PC-3 (cell line): Measurements from ENCODE around the gene TMEM44. TPM values are rescaled to one million over a fixed set of nuclear protein-coding genes. Genes with fewer than 3 reads are reported as not detected.

Source experiments
- ATAC-seq: fragments of 200-7000 bp; cut with Tn5 transposase; 2 replicates; pipeline ENCODE4 v1.9.1; 2020; ENCODE audit warnings: mild to moderate bottlenecking, moderate library complexity
- BruUV-seq: library from RNA; stranded (reverse); fragments of 400-500 nt; replicated peaks from 2 replicates; lab custom pipeline; 2021; lab: Mats Ljungman, UMichigan
- CTCF ChIA-PET: fragments of 300-600 bp; sonication (Branson Sonifier 250); formaldehyde crosslinking; loops from one replicate; lab custom pipeline; 2022; ENCODE audit warnings: antibody characterized with exemption; lab: Charles Lee
- POLR2A ChIA-PET: fragments of 300-600 bp; sonication (Branson Sonifier 250); formaldehyde crosslinking; loops from one replicate; lab custom pipeline; 2022; ENCODE audit warnings: antibody characterized with exemption; ENCODE audit not compliant: unreplicated experiment; lab: Charles Lee
- DNase-seq: peaks from one replicate; pipeline ENCODE4 v3.0.0-alpha.2; 2015
- H2AFZ ChIP-seq: fragments of 300-600 bp; sonication (generic); 2 replicates; pipeline ENCODE4 v1.6.0; 2016; ENCODE audit warnings: antibody characterized with exemption, low read length
- H3F3A ChIP-seq: fragments of 300-600 bp; sonication (generic); one replicate; pipeline ENCODE4 v1.6.0; 2017; ENCODE audit warnings: antibody characterized with exemption, low read length, control low read depth, mild to moderate bottlenecking; ENCODE audit not compliant: unreplicated experiment
- H3K27ac ChIP-seq: fragments of 300-600 bp; sonication (generic); 2 replicates; pipeline ENCODE4 v1.5.1; 2016; ENCODE audit warnings: mild to moderate bottlenecking, low read length
- H3K27me3 ChIP-seq: fragments of 300-600 bp; sonication (generic); 2 replicates; pipeline ENCODE4 v1.6.1; 2016; ENCODE audit warnings: low read length, mixed read lengths
- H3K36me3 ChIP-seq: fragments of 300-600 bp; sonication (generic); 2 replicates; pipeline ENCODE4 v1.6.1; 2016; ENCODE audit warnings: low read depth, mixed run types, low read length, mixed read lengths
- H3K4me1 ChIP-seq: fragments of 300-600 bp; sonication (generic); 2 replicates; pipeline ENCODE4 v1.5.1; 2016; ENCODE audit warnings: low read length; ENCODE audit not compliant: insufficient read depth
- H3K4me2 ChIP-seq: fragments of 300-600 bp; sonication (generic); 2 replicates; pipeline ENCODE4 v1.6.0; 2016; ENCODE audit warnings: low read length
- H3K4me3 ChIP-seq: fragments of 300-600 bp; sonication (generic); 2 replicates; pipeline ENCODE4 v1.5.1; 2016; ENCODE audit warnings: mild to moderate bottlenecking, low read length, mixed read lengths
- H3K79me2 ChIP-seq: fragments of 300-600 bp; sonication (generic); 2 replicates; pipeline ENCODE4 v1.6.1; 2017; ENCODE audit warnings: low read length, mixed read lengths
- H3K9ac ChIP-seq: fragments of 300-600 bp; sonication (generic); 2 replicates; pipeline ENCODE4 v1.6.0; 2016; ENCODE audit warnings: mild to moderate bottlenecking, low read length
- H3K9me2 ChIP-seq: fragments of 300-600 bp; sonication (generic); replicated peaks from 2 replicates; pipeline ENCODE4 v1.6.1; 2016; ENCODE audit warnings: mixed run types, low read length, mixed read lengths
- H3K9me3 ChIP-seq: fragments of 300-600 bp; sonication (generic); 2 replicates; pipeline ENCODE4 v1.6.1; 2016; ENCODE audit warnings: low read length, mixed read lengths
- H4K20me1 ChIP-seq: fragments of 300-600 bp; sonication (generic); 2 replicates; pipeline ENCODE4 v1.6.1; 2016; ENCODE audit warnings: low read length, mixed read lengths
- CTCF ChIP-seq: fragments of 300-600 bp; sonication (generic); conservative IDR thresholded peaks from 2 replicates; pipeline ENCODE4 v1.5.1; 2017; ENCODE audit warnings: antibody characterized with exemption, low read depth, mild to moderate bottlenecking, low read length
- EZH2 ChIP-seq: fragments of 300-600 bp; sonication (generic); IDR thresholded peaks from one replicate; pipeline ENCODE4 v1.6.1; 2017; ENCODE audit warnings: antibody characterized with exemption, mild to moderate bottlenecking, low read length; ENCODE audit not compliant: unreplicated experiment
- EZH2phosphoT487 ChIP-seq: fragments of 300-600 bp; sonication (generic); IDR thresholded peaks from 2 replicates; pipeline ENCODE4 v1.6.1; 2018; ENCODE audit warnings: mild to moderate bottlenecking, antibody characterized with exemption, low read length, borderline replicate concordance
- intact Hi-C: fragments of 100-400 bp; cut with micrococcal nuclease; formaldehyde crosslinking; loops from 2 replicates; pipeline ENCODE4 v1.9.0; 2023
- total RNA-seq: library from RNA; depleted of rRNA; stranded (reverse); fragments of >200 nt; gene quantifications from 2 replicates; pipeline ENCODE4 v1.2.3, GENCODE V29; 2014

TMEM44 gene
- total RNA-seq, 1 experiment from 2014 or later = 16.6 TPM

GRCh38 chr3:194615226-194615625 lies 18.0 kb downstream of the TMEM44 start:
- ATAC-seq = no peak
- H3K36me3 ChIP-seq = no peaks in the 10 kb centered on the region
- no TSS peak for BruUV-seq

GRCh38 chr3:194612221-194612620 lies 21.0 kb downstream of the TMEM44 start:
- Histone ChIP-seq H2AFZ (no peak overlapping the region), H3K9me2 (no peaks in the 10 kb centered on the region), H3K27ac (no peak overlapping the region), H4K20me1 (no peaks in the 10 kb centered on the region), H3K4me1 (no peaks in the 10 kb centered on the region), H3K4me2 (no peak overlapping the region), H3K9ac (no peak overlapping the region), H3K9me3 (no peaks in the 10 kb centered on the region), H3K4me3 (no peak overlapping the region), H3K27me3 (no peaks in the 10 kb centered on the region), H3F3A (no peaks in the 10 kb centered on the region), H3K79me2 (no peaks in the 10 kb centered on the region), H3K36me3 (no peaks in the 10 kb centered on the region)
- POLR2A ChIA-PET = no interaction called here
- DNase-seq (no peak), ATAC-seq (no peak)
- intact Hi-C loops = no loop called here
- BruUV-seq = no TSS peak
- CTCF ChIA-PET = no interaction called here
- TF ChIP-seq EZH2phosphoT487 = no peak
- TF ChIP-seq EZH2 = no peak
- TF ChIP-seq CTCF = no peak

More at GRCh38 chr3:194615226-194615625, 18.0 kb downstream of the TMEM44 start:
- no peaks in the 10 kb centered on the region for H3K79me2 ChIP-seq
- H3K9ac ChIP-seq = no peak overlapping the region
- intact Hi-C loops = no loop called here
- CTCF ChIA-PET = no interaction called here
- no peaks in the 10 kb centered on the region for H3F3A ChIP-seq
- POLR2A ChIA-PET = no interaction called here
- H3K4me3 ChIP-seq = no peak overlapping the region
- H3K9me2 ChIP-seq = no peaks in the 10 kb centered on the region
- H2AFZ ChIP-seq = no peak overlapping the region
- H3K4me2 ChIP-seq = no peak overlapping the region
- DNase-seq = no peak
- TF ChIP-seq EZH2phosphoT487 (no peak), CTCF (no peak), EZH2 (no peak)
- H4K20me1 ChIP-seq = no peaks in the 10 kb centered on the region
- H3K27ac ChIP-seq = no peak overlapping the region
- no peaks in the 10 kb centered on the region for H3K27me3 ChIP-seq
- H3K9me3 ChIP-seq = no peaks in the 10 kb centered on the region
- no peaks in the 10 kb centered on the region for H3K4me1 ChIP-seq

- DNase-seq = no peak
- Histone ChIP-seq H3K27me3 (no peaks in the 10 kb centered on the region), H3K9me3 (no peaks in the 10 kb centered on the region), H3K4me3 (no peak overlapping the region), H3K79me2 (no peaks in the 10 kb centered on the region), H2AFZ (no peak overlapping the region), H3F3A (no peaks in the 10 kb centered on the region), H3K9ac (no peak overlapping the region), H3K36me3 (no peaks in the 10 kb centered on the region), H3K4me1 (no peaks in the 10 kb centered on the region), H3K4me2 (no peak overlapping the region), H3K9me2 (no peaks in the 10 kb centered on the region), H3K27ac (no peak overlapping the region), H4K20me1 (no peaks in the 10 kb centered on the region)
- ChIA-PET POLR2A (no interaction called here), CTCF (interaction anchor here (0.7 kb wide), 1 partner anchor 27 kb away, joined by 3 read pairs; no protein-coding TSS in a partner anchor)
- ATAC-seq = no peak
- no peak for TF ChIP-seq EZH2
- no peak for TF ChIP-seq CTCF
- no peak for TF ChIP-seq EZH2phosphoT487
- intact Hi-C loops = no loop called here
- BruUV-seq = no TSS peak
These were observed 22.5 kb downstream of the TMEM44 start for GRCh38 chr3:194610689-194611088.
